GM19023 (cell line): ENCODE data around the gene MYG1.
A peak's percentile ranks its signal among the peaks of the same experiment; 100 is the strongest.
"Not testable (repeated sequence)": the region's sequence is repeated elsewhere in the genome, so short reads cannot be mapped to it uniquely, and the experiment has no call there.

Experiments used
- ATAC-seq: cut with Tn5 transposase; IDR thresholded peaks from one replicate; pipeline ENCODE4 v1.9.1; 2021; ENCODE audit warnings: mild to moderate bottlenecking, moderate library complexity; ENCODE audit not compliant: unreplicated experiment

Gene MYG1

GRCh38 chr12:53326460-53327185 lies 27.1 kb downstream of the MYG1 start:
- ATAC-seq: no peak

- ATAC-seq: no peak
Measured at GRCh38 chr12:53327435-53328042, 28.0 kb downstream of the MYG1 start.

GRCh38 chr12:53328043-53328435 lies 28.5 kb downstream of the MYG1 start:
- ATAC-seq: no peak

- ATAC-seq: no peak
Measured at GRCh38 chr12:53330671-53331070, 31.2 kb downstream of the MYG1 start.

- not testable (repeated sequence) for ATAC-seq
Measured at GRCh38 chr12:53332339-53332738, 32.8 kb downstream of the MYG1 start.

GRCh38 chr12:53332744-53333143 lies 33.2 kb downstream of the MYG1 start:
- no peak for ATAC-seq

- ATAC-seq: no peak
Measured at GRCh38 chr12:53333289-53333688, 33.8 kb downstream of the MYG1 start.

- ATAC-seq: no peak
Measured at GRCh38 chr12:53333845-53334244, 34.4 kb downstream of the MYG1 start.

GRCh38 chr12:53334822-53335221 lies 35.3 kb downstream of the MYG1 start:
- no peak for ATAC-seq

- ATAC-seq: no peak
Measured at GRCh38 chr12:53336181-53336681, 36.7 kb downstream of the MYG1 start, which contains the start of gene SP7. TSS of gene SP7 (minus strand) at chr12:53336354. CDS start at chr12:53335646, 708 bp downstream.

- no peak for ATAC-seq
Measured at GRCh38 chr12:53338017-53338416, 38.5 kb downstream of the MYG1 start.

- no peak for ATAC-seq
Measured at GRCh38 chr12:53338916-53339315, 39.4 kb downstream of the MYG1 start.

GRCh38 chr12:53340398-53340797 lies 40.9 kb downstream of the MYG1 start:
- ATAC-seq: no peak

- no peak for ATAC-seq
Measured at GRCh38 chr12:53343449-53343848, 44.0 kb downstream of the MYG1 start.

GRCh38 chr12:53343969-53344368 lies 44.5 kb downstream of the MYG1 start:
- ATAC-seq: no peak

- ATAC-seq: no peak
Measured at GRCh38 chr12:53344487-53344823, 45.0 kb downstream of the MYG1 start.

GRCh38 chr12:53344824-53345485 lies 45.5 kb downstream of the MYG1 start:
- peak; percentile 66 for ATAC-seq

GRCh38 chr12:53345486-53346188 lies 46.1 kb downstream of the MYG1 start:
- no peak for ATAC-seq

GRCh38 chr12:53346491-53346890 lies 47.0 kb downstream of the MYG1 start:
- no peak for ATAC-seq

GRCh38 chr12:53347905-53348304 lies 48.4 kb downstream of the MYG1 start:
- no peak for ATAC-seq
